ENCODE results near the gene ADARB2. TPM values are rescaled to one million over a fixed set of nuclear protein-coding genes. Genes with fewer than 3 reads are reported as not detected.

ADARB2 gene
- total and polyA plus RNA-seq, 2 experiments from 2014 or later: 2.0 to 5.0 TPM

DNA sequence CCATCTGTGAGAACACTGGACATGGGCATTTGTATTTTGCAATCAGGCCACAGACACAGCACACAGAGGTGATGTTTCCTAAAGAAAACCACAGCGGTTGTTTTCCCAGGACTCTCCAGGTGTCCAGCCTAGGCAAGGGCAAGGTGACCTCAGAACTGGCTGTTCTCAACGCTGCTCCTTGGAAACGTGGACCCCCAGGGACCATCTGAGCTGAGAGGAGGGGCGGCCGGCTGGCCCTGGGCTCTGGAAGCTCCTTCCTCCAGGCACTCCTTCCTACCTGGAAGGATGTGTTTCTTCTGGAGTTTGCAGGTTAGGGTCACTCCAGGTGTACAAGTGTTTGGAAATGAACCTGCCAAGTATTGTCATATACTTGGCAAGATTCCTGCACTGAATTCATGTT is 103.1 kb downstream of the ADARB2 start:
- peaks cover 3% of the 10 kb centered on the region for H3K27me3 Mint-ChIP-seq (ENCODE audit: insufficient read depth, low read depth, poor library complexity)
- Histone ChIP-seq H3K27ac (ENCODE audit: low read depth) (no peak overlapping the region), H2AFZ (no peak overlapping the region), H3K4me1 (ENCODE audit: insufficient read depth) (peaks cover 6% of the 10 kb centered on the region; the same call in 1 of the 2 replicates), H3K4me3 (no peak overlapping the region), H3K79me2 (replicated peaks; ENCODE audit: insufficient read depth) (no peaks in the 10 kb centered on the region), H3F3A (replicated peaks; ENCODE audit: low read depth) (no peaks in the 10 kb centered on the region), H3K27me3 (ENCODE audit: insufficient read depth) (no peaks in the 10 kb centered on the region), H3K9me2 (ENCODE audit: insufficient read depth) (no peaks in the 10 kb centered on the region), H4K20me1 (replicated peaks; ENCODE audit: insufficient read depth) (no peaks in the 10 kb centered on the region), H3K36me3 (ENCODE audit: insufficient read depth) (no peaks in the 10 kb centered on the region), H3K4me2 (no peak overlapping the region)
- TF ChIP-seq ZNF114 (CRISPR knock-in tag; IDR thresholded peaks at IDR 0.05) (no peak), ETS1 (IDR thresholded peaks at IDR 0.05) (no peak), EZH2phosphoT487 (IDR thresholded peaks at IDR 0.05; ENCODE audit: unreplicated experiment) (no peak), CTCF (conservative IDR thresholded peaks at IDR 0.05; ENCODE audit: low read depth in 2 of 2) (no peak), ZNF331 (CRISPR knock-in tag; IDR thresholded peaks at IDR 0.05; ENCODE audit: low read depth) (no peak), NANOG (IDR thresholded peaks at IDR 0.05; ENCODE audit: borderline replicate concordance) (no peak), STAT1 (IDR thresholded peaks at IDR 0.05; ENCODE audit: unreplicated experiment) (no peak), JUNB (IDR thresholded peaks at IDR 0.05; ENCODE audit: unreplicated experiment) (no peak), POLR2AphosphoS5 (IDR thresholded peaks at IDR 0.05; ENCODE audit: low read depth) (no peak), CREB1 (CRISPR knock-in tag; IDR thresholded peaks at IDR 0.05; ENCODE audit: low read depth) (no peak), EZH2 (IDR thresholded peaks at IDR 0.05; ENCODE audit: low read depth, unreplicated experiment) (no peak), ZNF462 (CRISPR knock-in tag; IDR thresholded peaks at IDR 0.05) (no peak)
- TF ChIP-seq, protein P1, sequence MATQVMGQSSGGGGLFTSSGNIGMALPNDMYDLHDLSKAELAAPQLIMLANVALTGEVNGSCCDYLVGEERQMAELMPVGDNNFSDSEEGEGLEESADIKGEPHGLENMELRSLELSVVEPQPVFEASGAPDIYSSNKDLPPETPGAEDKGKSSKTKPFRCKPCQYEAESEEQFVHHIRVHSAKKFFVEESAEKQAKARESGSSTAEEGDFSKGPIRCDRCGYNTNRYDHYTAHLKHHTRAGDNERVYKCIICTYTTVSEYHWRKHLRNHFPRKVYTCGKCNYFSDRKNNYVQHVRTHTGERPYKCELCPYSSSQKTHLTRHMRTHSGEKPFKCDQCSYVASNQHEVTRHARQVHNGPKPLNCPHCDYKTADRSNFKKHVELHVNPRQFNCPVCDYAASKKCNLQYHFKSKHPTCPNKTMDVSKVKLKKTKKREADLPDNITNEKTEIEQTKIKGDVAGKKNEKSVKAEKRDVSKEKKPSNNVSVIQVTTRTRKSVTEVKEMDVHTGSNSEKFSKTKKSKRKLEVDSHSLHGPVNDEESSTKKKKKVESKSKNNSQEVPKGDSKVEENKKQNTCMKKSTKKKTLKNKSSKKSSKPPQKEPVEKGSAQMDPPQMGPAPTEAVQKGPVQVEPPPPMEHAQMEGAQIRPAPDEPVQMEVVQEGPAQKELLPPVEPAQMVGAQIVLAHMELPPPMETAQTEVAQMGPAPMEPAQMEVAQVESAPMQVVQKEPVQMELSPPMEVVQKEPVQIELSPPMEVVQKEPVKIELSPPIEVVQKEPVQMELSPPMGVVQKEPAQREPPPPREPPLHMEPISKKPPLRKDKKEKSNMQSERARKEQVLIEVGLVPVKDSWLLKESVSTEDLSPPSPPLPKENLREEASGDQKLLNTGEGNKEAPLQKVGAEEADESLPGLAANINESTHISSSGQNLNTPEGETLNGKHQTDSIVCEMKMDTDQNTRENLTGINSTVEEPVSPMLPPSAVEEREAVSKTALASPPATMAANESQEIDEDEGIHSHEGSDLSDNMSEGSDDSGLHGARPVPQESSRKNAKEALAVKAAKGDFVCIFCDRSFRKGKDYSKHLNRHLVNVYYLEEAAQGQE (IDR thresholded peaks at IDR 0.05; ENCODE audit: unreplicated experiment): no peak
- no peak for DNase-seq (ENCODE audit: low spot score)
- peaks cover 21% of the 10 kb centered on the region for H3K4me1 Mint-ChIP-seq
- no peak overlapping the region for H3K27ac Mint-ChIP-seq
- no peaks in the 10 kb centered on the region for H3K9me3 Mint-ChIP-seq
- H3K4me3 Mint-ChIP-seq: no peak overlapping the region
- no peak for ATAC-seq
- H3K36me3 Mint-ChIP-seq (ENCODE audit: low read depth): peaks cover 9% of the 10 kb centered on the region; the same call in 2 of the 3 replicates
